ENCODE data around the gene MPHOSPH9. TPM values are rescaled to one million over a fixed set of nuclear protein-coding genes. Genes with fewer than 3 reads are reported as not detected.
A peak's percentile ranks its signal among the peaks of the same experiment; 100 is the strongest.

The MPHOSPH9 gene
- polyA plus RNA-seq, 1 donor (not counting 4 experiments of a cell fraction or from before 2014, with no cell fraction given) = 10.7 TPM

- Histone ChIP-seq H3K79me2 (ENCODE audit: control insufficient read depth, insufficient read depth, low read length) (no peaks in the 10 kb centered on the region), H3K4me2 (ENCODE audit: control insufficient read depth, extremely low read depth, insufficient read depth, low read depth, low read length) (no peak overlapping the region), H3K36me3 (ENCODE audit: control insufficient read depth in 2 of 2, extremely low read depth in 1 of 2, insufficient read depth in 2 of 2, low read length in 2 of 2) (peaks cover 3 to 9% of the 10 kb centered on the region in 2 experiments), H3K9me3 (ENCODE audit: control insufficient read depth, low read depth, low read length) (no peaks in the 10 kb centered on the region), H3K4me1 (ENCODE audit: control insufficient read depth, extremely low read depth, insufficient read depth, low read length) (peaks cover 10% of the 10 kb centered on the region), H3K4me3 (ENCODE audit: control insufficient read depth in 2 of 3, extremely low read depth in 1 of 3, insufficient read depth in 2 of 3, low read depth in 1 of 3, low read length in 3 of 3) (no peak overlapping the region), H2AFZ (ENCODE audit: control insufficient read depth, low read length) (no peak overlapping the region), H4K20me1 (ENCODE audit: control insufficient read depth, extremely low read depth, insufficient read depth, low read length) (no peaks in the 10 kb centered on the region), H3K9me1 (ENCODE audit: control insufficient read depth, extremely low read depth, insufficient read depth, low read length) (no peaks in the 10 kb centered on the region), H3K9ac (ENCODE audit: control insufficient read depth, extremely low read depth, insufficient read depth, low read length) (no peak overlapping the region), H3K27me3 (ENCODE audit: control insufficient read depth, extremely low read depth, insufficient read depth, low read length) (no peaks in the 10 kb centered on the region), H3K27ac (ENCODE audit: control insufficient read depth, insufficient read depth, low read length) (no peak overlapping the region)
- FAIRE-seq (no peak), DNase-seq (ENCODE audit: low read depth, low spot score) (no peak)
- dilution Hi-C loops (cut with MboI; ENCODE audit: extremely low pct_ligation_motif_present, low sequenced_read_pairs) = no loop called here
- no peak for TF ChIP-seq EZH2 (IDR thresholded peaks at IDR 0.05; ENCODE audit: low read length)
- no peak for TF ChIP-seq CTCF (optimal IDR thresholded peaks at IDR 0.05 in 1 of 3, IDR thresholded peaks at IDR 0.05 in 1 of 3, conservative IDR thresholded peaks at IDR 0.05 in 1 of 3; ENCODE audit: extremely low read depth in 1 of 3, insufficient read depth in 2 of 3, low read length in 3 of 3)
Measured at GRCh38 chr12:123164222-123164621, 68.7 kb downstream of the MPHOSPH9 start.

GRCh38 chr12:123163227-123163626 lies 69.7 kb downstream of the MPHOSPH9 start:
- no peaks in the 10 kb centered on the region for H3K79me2 ChIP-seq (ENCODE audit: control insufficient read depth, insufficient read depth, low read length)
- TF ChIP-seq EZH2 (IDR thresholded peaks at IDR 0.05; ENCODE audit: low read length) (no peak), CTCF (optimal IDR thresholded peaks at IDR 0.05 in 1 of 3, IDR thresholded peaks at IDR 0.05 in 1 of 3, conservative IDR thresholded peaks at IDR 0.05 in 1 of 3; ENCODE audit: extremely low read depth in 1 of 3, insufficient read depth in 2 of 3, low read length in 3 of 3) (no peak)
- FAIRE-seq (no peak), DNase-seq (ENCODE audit: low read depth, low spot score) (no peak)
- peaks cover 10% of the 10 kb centered on the region for H3K4me1 ChIP-seq (ENCODE audit: control insufficient read depth, extremely low read depth, insufficient read depth, low read length)
- no peak overlapping the region for H3K27ac ChIP-seq (ENCODE audit: control insufficient read depth, insufficient read depth, low read length)
- dilution Hi-C loops (cut with MboI; ENCODE audit: extremely low pct_ligation_motif_present, low sequenced_read_pairs) = no loop called here
- H3K4me2 ChIP-seq (ENCODE audit: control insufficient read depth, extremely low read depth, insufficient read depth, low read depth, low read length) = peak overlapping the region; percentile 11
- no peaks in the 10 kb centered on the region for H3K9me1 ChIP-seq (ENCODE audit: control insufficient read depth, extremely low read depth, insufficient read depth, low read length)
- H2AFZ ChIP-seq (ENCODE audit: control insufficient read depth, low read length) = no peak overlapping the region
- no peaks in the 10 kb centered on the region for H4K20me1 ChIP-seq (ENCODE audit: control insufficient read depth, extremely low read depth, insufficient read depth, low read length)
- no peaks in the 10 kb centered on the region for H3K9me3 ChIP-seq (ENCODE audit: control insufficient read depth, low read depth, low read length)
- H3K36me3 ChIP-seq (ENCODE audit: control insufficient read depth in 2 of 2, extremely low read depth in 1 of 2, insufficient read depth in 2 of 2, low read length in 2 of 2) = peaks cover 3 to 9% of the 10 kb centered on the region in 2 experiments
- no peak overlapping the region for H3K9ac ChIP-seq (ENCODE audit: control insufficient read depth, extremely low read depth, insufficient read depth, low read length)
- no peak overlapping the region for H3K4me3 ChIP-seq (ENCODE audit: control insufficient read depth in 2 of 3, extremely low read depth in 1 of 3, insufficient read depth in 2 of 3, low read depth in 1 of 3, low read length in 3 of 3)
- no peaks in the 10 kb centered on the region for H3K27me3 ChIP-seq (ENCODE audit: control insufficient read depth, extremely low read depth, insufficient read depth, low read length)
